Measurements from ENCODE around the gene VGLL4. TPM values are rescaled to one million over a fixed set of nuclear protein-coding genes. Genes with fewer than 3 reads are reported as not detected.

The VGLL4 gene
- total RNA-seq, 2 donors from 2014 or later = 57.7 to 63.7 TPM

DNA sequence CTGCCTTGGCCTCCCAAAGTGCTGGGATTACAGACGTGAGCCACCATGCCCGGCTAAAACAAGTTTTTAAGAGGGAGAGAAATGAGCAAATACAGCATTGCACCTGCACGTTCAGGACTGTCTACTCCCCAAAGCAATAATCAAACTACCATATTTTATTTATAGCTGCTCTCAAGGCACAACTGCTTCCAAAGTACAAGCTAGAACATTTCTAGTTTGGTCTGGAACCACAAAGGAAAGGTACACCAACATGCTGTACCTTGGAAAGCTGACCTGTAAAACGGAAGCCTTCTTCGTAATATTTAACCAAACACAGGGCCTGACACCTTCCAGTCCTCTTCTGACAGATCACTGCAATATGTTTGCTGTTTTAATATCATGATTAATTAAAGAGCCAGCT lies 14.5 kb upstream of the VGLL4 start:
- DNase-seq = no peak
- Histone ChIP-seq H3K36me3 (no peaks in the 10 kb centered on the region), H3K9me3 (no peaks in the 10 kb centered on the region), H3K27me3 (no peaks in the 10 kb centered on the region), H3K4me1 (peaks cover 4% of the 10 kb centered on the region), H3K9ac (ENCODE audit: low read depth in 2 of 2, low read length in 2 of 2) (no peak overlapping the region), H3K27ac (no peak overlapping the region), H3K4me3 (no peak overlapping the region)
- TF ChIP-seq, protein P1, sequence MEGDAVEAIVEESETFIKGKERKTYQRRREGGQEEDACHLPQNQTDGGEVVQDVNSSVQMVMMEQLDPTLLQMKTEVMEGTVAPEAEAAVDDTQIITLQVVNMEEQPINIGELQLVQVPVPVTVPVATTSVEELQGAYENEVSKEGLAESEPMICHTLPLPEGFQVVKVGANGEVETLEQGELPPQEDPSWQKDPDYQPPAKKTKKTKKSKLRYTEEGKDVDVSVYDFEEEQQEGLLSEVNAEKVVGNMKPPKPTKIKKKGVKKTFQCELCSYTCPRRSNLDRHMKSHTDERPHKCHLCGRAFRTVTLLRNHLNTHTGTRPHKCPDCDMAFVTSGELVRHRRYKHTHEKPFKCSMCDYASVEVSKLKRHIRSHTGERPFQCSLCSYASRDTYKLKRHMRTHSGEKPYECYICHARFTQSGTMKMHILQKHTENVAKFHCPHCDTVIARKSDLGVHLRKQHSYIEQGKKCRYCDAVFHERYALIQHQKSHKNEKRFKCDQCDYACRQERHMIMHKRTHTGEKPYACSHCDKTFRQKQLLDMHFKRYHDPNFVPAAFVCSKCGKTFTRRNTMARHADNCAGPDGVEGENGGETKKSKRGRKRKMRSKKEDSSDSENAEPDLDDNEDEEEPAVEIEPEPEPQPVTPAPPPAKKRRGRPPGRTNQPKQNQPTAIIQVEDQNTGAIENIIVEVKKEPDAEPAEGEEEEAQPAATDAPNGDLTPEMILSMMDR (IDR thresholded peaks at IDR 0.05) = no peak
- intact Hi-C loops (cut with DNase I) = loop anchor here (10.0 kb wide), 1 partner anchor 147 kb away; no protein-coding TSS in a partner anchor

GRCh38 chr3:11655196-11655928 lies 11.6 kb upstream of the VGLL4 start:
- Histone ChIP-seq H3K27ac (no peak overlapping the region), H3K9me3 (no peaks in the 10 kb centered on the region), H3K27me3 (no peaks in the 10 kb centered on the region), H3K36me3 (no peaks in the 10 kb centered on the region), H3K9ac (ENCODE audit: low read depth in 2 of 2, low read length in 2 of 2) (no peak overlapping the region), H3K4me3 (no peak overlapping the region), H3K4me1 (peaks cover 1% of the 10 kb centered on the region)
- no peak for DNase-seq
- intact Hi-C loops (cut with DNase I) = loop anchor here (10.0 kb wide), 1 partner anchor 149 kb away; no protein-coding TSS in a partner anchor
- TF ChIP-seq, protein P1 (IDR thresholded peaks at IDR 0.05) = no peak

DNA sequence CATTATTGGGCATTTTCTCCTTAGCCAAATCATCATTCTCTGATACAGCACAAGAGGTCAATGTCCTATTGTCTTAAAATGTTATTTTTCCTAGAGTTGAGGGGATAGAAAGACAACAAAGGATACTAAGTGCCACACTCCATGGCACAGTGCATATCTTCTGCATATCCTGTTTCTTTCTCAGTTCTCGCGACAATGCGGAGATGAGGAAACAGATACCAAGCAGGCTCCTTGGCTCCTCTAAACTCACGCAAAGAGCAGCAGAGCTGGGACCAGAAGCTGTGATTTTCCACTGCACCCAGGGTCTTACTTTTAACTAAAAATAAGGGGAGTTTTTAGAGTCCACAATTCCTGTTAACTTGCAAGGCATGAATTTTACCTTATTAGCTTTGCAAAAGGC lies 10.5 kb upstream of the VGLL4 start:
- no peak overlapping the region for H3K4me3 ChIP-seq
- no peak for DNase-seq
- TF ChIP-seq, protein P1 (IDR thresholded peaks at IDR 0.05) = no peak
- no peaks in the 10 kb centered on the region for H3K27me3 ChIP-seq
- no peak overlapping the region for H3K27ac ChIP-seq
- H3K36me3 ChIP-seq = no peaks in the 10 kb centered on the region
- H3K9me3 ChIP-seq = no peaks in the 10 kb centered on the region
- H3K9ac ChIP-seq (ENCODE audit: low read depth in 2 of 2, low read length in 2 of 2) = no peak overlapping the region
- H3K4me1 ChIP-seq = no peaks in the 10 kb centered on the region
- intact Hi-C loops (cut with DNase I) = loop anchor here (5.0 to 10.0 kb wide), 2 partner anchors 151 to 277 kb away; no protein-coding TSS in a partner anchor

- intact Hi-C loops (cut with DNase I) = loop anchor here (5.0 to 10.0 kb wide), 2 partner anchors 151 to 276 kb away; no protein-coding TSS in a partner anchor
- H3K9me3 ChIP-seq = no peaks in the 10 kb centered on the region
- DNase-seq = no peak
- H3K27me3 ChIP-seq = no peaks in the 10 kb centered on the region
- TF ChIP-seq, protein P1 (IDR thresholded peaks at IDR 0.05) = no peak
- H3K4me1 ChIP-seq = no peaks in the 10 kb centered on the region
- no peak overlapping the region for H3K27ac ChIP-seq
- H3K4me3 ChIP-seq = no peak overlapping the region
- H3K9ac ChIP-seq (ENCODE audit: low read depth in 2 of 2, low read length in 2 of 2) = no peak overlapping the region
- no peaks in the 10 kb centered on the region for H3K36me3 ChIP-seq
Observed at GRCh38 chr3:11653298-11654055, 9.8 kb upstream of the VGLL4 start.

GRCh38 chr3:11651900-11652299 lies 8.2 kb upstream of the VGLL4 start:
- no peaks in the 10 kb centered on the region for H3K4me1 ChIP-seq
- DNase-seq = no peak
- no peaks in the 10 kb centered on the region for H3K36me3 ChIP-seq
- no peaks in the 10 kb centered on the region for H3K27me3 ChIP-seq
- no peak overlapping the region for H3K9ac ChIP-seq (ENCODE audit: low read depth in 2 of 2, low read length in 2 of 2)
- no peaks in the 10 kb centered on the region for H3K9me3 ChIP-seq
- no peak overlapping the region for H3K4me3 ChIP-seq
- TF ChIP-seq, protein P1 (IDR thresholded peaks at IDR 0.05) = peak; percentile 48
- no peak overlapping the region for H3K27ac ChIP-seq
- intact Hi-C loops (cut with DNase I) = loop anchor here (5.0 to 10.0 kb wide), 2 partner anchors 153 to 275 kb away; no protein-coding TSS in a partner anchor
